Measurements from ENCODE around the gene GSG1L.

GSG1L gene

GRCh38 chr16:27805828-27806351 is 257.6 kb downstream of the GSG1L start:
- DNase-seq = no peak

DNA sequence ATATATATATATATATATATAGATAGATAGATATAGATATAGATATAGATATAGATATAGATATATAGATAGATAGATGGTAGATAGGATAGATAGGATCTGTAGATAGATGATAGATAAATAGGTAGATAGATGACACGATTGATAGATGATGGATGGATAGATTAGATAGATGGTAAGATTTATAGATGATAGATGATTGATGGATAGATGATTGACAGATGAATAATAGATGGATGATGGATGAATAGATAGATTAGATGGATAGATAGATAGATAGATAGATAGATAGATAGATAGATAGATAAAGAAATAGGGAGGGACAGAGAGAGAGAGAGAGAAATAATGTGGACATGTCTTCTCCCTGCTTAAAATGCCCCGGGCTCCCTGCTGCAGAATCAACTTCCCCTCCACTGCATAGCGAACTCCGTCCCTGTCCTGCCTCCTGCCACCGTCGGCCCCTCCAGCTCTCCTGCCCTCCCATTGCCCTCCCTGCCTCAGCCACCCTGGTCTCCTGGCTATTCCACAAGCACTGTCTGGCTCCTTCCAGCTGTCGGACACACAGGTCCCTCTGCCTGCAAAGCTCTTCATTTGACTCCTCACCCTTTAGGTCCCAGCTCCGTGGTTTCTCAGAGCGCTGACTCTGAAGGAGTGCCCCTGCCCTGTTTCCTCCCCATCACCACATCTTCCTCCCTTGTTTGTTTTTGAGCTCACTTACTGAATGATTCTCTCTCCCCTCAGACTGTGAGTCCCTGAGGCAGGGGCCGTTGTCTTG is 259.6 kb downstream of the GSG1L start:
- no peak for DNase-seq

DNA sequence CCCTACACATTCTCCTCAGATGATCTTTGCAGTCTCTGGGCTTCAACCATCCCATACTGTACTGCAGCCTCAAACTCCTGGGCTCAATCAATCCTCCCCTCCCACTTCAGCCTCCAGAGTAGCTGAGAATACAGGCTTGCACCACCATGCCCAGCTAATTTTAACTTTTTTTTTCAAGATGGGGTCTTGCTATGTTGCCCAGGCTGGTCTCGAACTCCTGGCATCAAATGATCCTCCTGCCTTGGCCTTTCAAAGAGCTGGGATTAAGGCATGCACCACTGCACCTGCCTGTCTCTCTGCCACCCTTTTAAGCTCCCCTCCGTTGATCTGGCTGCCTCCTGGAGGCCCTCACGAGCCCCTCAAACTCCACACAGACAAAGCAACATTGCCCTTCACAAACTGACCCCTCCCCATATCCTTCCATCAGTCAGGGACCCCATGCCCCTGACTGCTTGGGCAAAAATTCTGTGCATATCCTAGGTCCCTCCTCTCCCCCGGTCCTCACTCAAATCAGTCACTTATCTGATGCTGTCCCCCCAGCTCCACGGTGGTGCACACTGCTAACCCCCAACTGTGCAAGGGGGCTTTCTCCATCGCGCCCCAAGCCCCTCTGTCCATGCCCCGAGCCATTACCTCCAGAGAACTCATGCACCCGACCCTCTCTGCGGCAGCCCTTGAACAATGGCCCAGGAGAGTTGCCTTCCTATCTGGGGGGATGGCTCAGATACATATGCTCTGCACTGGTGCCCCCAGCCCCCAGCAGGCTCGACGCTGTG is 260.7 kb downstream of the GSG1L start:
- no peak for DNase-seq

DNA sequence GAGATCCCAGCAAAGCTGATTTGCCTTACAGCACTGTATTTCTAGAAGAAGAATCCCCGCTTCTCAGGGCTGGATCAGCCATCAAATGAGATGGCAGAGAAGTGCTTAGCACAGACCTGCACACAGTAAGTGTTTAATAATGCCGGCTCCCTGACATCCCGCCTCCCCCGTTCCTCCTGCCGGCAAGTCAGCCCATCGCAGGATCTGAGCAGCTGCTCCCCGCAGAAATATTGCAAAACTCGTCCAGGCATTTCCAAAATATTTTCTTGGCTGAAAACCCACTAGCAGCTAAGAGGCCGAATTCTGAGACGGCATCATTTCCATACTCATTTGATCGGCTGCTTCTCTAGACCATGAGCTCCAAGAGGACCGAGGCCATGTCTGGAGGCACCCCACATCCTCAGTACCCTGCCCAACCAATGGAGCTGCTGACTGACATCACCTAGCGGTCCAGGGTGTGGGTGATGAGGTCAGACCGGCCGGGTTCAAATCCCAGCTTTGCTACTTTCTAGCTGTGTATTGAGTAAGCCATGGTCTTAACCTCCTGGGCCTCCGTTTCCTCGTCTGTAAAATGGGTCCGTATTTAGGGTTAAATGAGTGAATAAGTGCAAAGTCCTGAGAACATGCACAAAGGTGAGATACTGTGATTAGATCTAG is 262.1 kb downstream of the GSG1L start:
- DNase-seq = peak; percentile 32

DNA sequence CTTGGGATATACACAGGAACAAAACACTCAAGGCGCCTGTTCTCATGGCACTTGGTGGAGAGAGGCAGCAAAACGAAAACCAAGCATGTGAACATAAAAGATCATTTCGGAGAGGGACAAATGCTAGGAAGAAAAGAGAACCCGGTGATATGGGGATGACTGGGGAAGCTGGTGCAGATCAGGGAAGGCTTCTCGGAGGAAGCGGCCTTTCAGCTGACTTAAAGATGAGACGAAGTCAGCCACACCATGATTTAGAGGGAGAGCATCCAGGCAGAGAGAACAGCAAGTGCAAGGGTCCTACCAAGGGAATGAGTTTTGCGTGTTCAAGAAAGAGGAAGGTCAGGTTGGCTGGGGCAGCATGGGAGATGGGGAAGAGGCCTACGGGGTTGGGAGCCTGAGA is 262.7 kb downstream of the GSG1L start:
- DNase-seq = peak; percentile 62

DNA sequence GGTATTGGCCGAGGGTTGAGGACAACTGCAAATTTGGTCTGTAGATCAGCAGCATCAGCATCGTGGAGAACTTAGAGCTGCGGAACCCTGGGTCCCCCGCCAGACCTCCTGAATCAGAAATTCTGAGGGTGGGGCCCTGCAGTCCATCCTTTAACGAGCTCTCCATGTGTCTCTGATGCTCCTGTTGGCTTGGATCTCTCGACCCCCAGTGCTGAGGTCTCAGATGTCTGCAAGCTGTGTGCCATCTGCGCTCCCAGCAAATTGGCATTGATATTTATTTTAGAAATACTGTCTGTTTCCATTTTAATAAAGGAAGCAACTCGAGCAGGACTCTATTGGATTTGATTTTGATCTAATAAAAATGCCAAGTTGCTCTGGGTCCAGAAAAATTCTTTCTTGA is 263.6 kb downstream of the GSG1L start:
- DNase-seq = peak; percentile 90

- DNase-seq = no peak
These were observed 265.3 kb downstream of the GSG1L start for GRCh38 chr16:27798241-27798640.

- DNase-seq = no peak
These were observed 267.4 kb downstream of the GSG1L start for GRCh38 chr16:27795992-27796614.

GRCh38 chr16:27793249-27793622 is 270.3 kb downstream of the GSG1L start:
- DNase-seq = no peak

DNA sequence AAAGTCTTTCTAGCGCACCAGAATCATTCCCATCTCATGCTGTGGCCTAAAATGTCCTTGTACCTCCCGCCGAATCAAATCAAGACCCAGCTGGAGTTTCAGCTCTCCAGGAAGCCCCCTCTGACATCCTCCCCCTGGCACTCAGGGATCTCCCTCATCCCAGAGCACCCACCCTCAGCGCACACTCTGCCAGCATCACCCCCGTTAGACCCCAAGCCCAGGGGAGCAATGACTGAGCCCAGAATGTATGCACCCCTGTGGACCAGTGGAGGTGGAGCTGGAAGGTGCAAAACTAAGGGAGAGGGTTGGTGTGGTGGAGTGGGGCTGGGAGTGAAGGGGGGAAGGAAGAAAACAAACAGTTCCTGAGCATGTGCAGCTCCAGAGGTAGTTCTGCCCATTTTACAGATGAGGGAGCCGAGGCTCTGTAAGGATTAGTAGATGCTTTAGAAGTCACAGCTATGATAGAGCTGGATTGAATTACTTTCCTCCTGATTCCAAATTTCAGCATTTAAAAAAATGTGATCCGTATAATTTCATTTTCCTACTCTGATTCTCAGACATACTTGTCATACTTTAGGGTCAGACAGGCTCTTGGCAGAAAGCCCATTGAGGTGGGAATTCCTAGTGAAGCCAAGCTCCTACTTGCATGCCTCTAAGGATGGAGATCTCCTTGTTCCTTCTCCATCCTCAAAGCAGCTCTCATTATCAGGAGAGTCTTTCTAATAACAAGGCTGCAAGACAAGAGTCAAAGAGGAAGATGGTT is 270.8 kb downstream of the GSG1L start:
- no peak for DNase-seq

DNA sequence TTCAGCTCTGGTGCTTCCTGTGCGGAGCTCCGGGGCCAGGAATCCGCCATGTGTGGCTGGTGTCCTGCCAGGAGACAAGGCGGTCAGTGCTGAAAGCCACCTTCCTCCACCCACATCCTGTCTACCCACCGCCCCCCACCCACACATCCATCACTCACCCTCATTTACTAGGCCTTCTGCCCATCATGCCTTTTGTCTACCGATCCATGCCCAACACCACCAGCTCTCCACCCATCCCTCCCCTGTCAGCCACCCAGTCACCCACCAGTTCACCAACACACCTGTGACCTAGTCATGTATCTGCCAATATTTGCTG is 272.2 kb downstream of the GSG1L start:
- no peak for DNase-seq

- no peak for DNase-seq
These were observed 272.7 kb downstream of the GSG1L start for GRCh38 chr16:27790546-27791403.

DNA sequence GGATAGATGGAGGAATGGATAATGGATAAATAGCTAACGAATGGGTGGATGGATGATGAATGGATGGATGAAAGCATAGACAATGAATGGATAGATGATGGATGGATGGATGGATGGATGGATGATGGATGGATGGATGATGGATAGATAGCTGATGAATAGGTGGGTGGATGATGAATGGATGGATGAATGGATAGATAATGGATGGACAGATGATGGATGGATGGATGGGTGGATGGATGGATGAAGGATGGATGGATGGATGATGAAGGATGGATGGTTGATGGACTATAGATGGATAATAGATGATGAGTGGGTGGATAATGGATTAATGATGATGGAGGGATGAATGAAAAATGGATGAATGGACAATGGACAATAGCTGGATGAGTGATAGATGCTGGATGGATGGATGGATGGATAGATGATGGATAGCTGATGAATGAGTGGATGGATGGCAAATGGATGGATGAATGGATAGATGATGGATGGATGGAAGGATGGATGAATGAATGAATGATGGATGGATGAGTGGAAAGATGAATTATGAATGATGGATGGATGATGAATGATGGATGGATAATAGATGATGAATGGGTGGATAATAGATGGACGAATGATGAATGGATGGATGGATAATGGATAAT is 273.8 kb downstream of the GSG1L start:
- no peak for DNase-seq

- no peak for DNase-seq
These were observed 274.4 kb downstream of the GSG1L start for GRCh38 chr16:27789150-27789549.

DNA sequence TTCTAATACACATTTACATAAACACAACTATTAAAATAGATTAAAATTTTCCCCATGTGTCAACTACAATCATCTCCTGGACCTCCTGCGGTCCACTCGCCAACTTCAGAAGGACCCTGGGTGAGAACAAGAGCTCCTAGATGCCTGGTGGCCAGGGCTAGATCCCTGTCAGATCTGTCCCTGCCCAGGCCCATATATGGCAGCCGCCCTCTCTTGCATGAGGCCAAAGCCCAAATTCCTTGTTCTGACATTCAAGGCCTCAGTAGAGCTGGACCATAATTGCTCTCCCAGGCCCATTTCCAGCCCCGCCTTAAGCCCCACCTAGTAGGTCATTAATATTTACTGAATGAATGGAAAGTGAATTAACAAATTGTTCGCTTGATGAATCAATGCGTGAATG is 275.8 kb downstream of the GSG1L start:
- DNase-seq = no peak

DNA sequence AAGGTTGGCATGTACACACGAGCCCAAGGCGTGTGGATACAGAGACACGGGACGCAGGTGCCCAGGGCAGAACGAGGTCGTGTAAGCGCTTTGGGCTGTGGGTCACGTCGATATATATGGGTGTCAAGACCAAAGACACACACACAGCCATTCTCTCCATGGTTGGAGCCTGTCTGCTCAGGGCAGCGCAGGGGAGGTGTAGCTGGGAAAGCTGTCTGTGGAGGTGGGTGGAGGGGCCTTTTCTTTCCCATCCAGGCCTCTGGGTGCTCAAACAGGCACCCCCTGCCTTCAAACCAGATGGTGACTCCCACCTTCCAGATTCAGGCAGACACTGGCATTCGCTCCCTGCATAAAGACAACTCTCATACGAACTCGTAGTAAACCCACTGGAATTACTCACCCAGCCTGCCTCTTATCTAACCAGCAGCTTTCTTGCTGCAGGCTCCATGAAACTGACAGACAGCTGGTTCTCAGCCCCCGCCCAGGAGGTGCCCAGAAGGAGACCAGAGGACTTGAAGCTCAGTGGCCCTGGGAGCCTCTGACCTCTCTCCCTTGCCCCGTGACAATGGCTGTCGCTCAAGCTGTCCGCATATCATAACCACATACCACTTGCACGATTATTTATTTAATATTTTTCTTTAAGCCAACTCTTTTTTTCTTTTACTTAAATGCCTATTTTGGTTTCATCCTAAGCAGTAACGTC is 276.4 kb downstream of the GSG1L start:
- DNase-seq = no peak

- no peak for DNase-seq
These were observed 277.1 kb downstream of the GSG1L start for GRCh38 chr16:27786221-27786922.

GRCh38 chr16:27785307-27785678 is 278.2 kb downstream of the GSG1L start:
- no peak for DNase-seq

GRCh38 chr16:27784351-27785306 is 278.9 kb downstream of the GSG1L start:
- DNase-seq = no peak

Data from NCI-H2171 treated with DMSO at 0.1 percent for 48 hours (cell line).